HG03108 (cell line): Measurements from ENCODE around the gene SERPINA4.

ENCODE experiments used
- ATAC-seq: cut with Tn5 transposase; IDR thresholded peaks from one replicate; pipeline ENCODE4 v1.9.1; 2021; ENCODE audit warnings: moderate library complexity; ENCODE audit not compliant: unreplicated experiment

The SERPINA4 gene

DNA sequence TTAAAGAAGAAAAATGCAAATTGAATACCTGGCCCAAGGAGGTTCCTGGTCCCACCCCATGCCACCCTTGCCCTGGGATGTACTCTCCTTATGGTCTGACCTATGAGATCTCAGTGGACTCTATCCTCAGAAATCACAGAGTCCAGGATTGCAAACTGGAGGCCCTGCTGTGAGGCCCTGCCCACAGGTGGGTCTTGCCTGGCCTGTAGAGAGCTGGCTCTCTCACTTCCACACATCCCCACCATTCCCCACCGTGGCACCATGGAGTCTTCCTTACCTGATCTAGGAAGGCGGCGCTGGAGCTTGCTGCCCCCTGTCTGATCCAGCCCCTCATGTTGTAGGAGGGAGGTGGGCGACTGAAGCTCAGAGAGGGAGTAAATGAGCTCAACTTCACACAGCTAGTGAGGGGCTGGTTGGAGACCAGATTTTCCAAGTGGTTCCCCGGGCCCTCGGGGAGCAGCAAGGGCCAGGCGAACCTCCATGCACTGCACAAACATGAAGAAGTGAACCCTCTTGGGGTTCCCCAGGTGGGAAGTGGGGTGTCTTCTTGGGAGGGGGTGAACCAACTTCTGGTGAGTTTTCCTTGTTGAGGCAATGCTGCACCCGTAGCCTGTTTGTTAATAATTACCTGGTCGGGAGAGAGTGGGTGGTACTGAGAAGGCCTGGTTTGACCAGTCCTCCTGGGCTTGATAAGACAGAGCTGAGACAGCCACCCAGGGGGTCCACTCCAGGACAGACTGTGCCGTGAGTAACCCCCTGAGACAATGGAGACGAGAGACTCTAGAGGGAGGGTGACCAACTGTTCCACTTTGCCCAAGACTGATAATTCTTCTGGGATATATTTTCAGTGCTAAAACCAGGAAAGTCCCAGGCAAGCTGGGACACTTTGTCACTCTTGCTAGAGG lies at the start of gene SERPINA4:
TSS of gene SERPINA4 (plus strand) at position 692 of the 905 bp plus-strand sequence. CDS start 2,041 bp downstream, outside the sequence.
- ATAC-seq: no peak

DNA sequence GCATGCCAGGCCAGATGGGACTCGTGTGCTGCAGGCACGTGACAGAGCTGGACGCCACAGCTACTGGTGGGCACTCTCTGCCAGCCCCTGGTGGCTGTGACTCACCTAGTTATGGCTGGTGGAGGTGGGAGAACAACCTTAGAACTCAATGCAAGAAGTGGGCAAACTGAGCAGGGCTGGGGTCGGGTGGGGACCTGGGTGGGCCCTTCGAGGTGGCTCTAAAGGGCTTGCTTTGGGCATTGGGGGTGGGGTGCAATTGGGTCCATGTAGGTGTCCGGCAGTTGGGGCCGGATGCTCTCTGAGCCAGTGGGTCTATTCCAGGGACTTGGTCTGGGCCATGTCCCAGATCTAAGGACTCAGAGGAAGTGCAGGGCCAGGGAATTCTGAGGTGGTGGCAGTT lies 46.9 kb upstream of the SERPINA4 start:
- no peak for ATAC-seq

- ATAC-seq: no peak
These were observed 45.8 kb upstream of the SERPINA4 start for GRCh38 chr14:94515426-94515825.

- no peak for ATAC-seq
These were observed 45.4 kb upstream of the SERPINA4 start for GRCh38 chr14:94515856-94516255.

DNA sequence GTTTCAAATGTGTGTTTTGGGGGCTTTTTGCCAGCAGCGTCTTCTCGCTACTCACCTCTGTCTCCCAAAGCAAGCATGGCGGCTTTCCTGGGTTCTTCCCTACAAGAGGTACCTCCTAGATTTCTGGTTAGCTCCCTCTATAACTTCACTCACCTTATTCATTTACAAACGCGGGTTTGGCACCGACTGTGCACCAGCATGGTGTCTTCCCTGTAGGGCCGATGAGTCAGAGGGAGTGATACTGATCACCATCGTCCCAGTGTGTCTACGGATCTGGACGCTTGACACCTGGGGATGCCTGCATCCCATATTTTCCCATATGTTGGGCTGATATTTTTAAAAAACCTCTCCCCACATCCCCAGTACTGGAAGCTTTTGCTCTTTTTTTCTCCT lies 44.0 kb upstream of the SERPINA4 start:
- ATAC-seq: no peak

DNA sequence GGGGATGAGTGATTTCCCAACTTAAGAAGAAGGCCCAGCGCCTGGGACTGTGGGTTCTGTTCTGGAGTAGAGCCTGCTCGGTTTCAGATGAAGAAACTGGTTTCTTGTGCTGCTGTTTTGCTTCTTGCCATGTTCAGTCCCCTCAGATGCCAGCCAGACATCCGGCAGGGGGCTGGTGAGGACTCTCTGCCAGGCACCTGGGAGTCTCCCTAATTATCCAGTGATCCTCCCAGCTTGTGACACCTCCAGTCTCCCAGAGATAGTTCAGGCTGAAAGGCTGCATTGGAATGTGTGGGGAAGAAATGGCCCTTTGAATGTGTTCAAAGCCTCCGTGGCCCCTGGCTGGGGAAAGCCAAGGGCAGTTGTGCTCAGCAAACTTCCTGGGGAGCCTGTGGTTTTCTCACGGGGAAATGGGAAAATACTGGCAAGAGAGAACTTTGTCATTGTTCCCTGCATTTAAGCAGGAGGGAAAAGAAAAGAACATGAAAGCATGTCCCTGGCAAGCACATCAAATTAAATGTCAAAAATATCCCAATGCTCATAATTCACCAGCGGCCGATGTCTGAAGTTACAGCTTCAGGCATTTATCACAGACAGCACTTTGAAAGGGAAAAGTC lies 43.5 kb upstream of the SERPINA4 start:
- ATAC-seq: no peak

DNA sequence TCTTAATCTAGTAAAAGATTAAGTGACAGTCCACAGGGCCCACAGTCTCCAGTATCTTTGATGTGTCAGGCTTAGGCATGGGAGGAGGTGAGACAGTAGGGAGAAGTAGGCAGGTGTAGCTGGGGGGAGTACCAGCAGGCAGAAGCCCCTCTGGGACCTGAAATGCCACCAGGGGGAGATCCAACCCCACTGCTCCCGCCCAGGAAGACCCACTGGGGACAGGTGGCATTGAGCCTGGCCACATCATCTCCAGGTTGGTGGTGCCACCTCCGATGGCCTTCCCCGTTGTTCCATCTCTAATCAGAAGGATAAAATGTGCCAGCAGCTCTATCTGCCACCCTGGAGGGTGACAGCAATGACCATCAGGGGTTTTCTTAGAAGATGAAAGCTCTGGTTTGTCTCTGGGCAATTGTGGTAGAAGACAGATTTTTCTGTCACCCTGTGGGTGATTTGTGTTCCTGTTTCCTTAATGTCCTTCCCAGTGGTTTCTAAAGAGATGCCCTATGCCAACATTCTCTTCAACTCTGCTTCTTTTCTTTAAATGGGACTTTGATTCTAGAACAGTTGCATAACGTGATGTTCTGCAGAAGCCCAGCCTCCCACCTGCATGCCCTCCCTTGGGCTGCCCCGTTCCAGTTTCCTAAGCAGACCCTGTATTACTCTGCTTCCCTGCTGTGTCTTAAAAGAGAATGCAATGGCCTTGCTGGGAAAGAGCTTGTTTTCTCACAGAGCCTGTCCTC lies 39.7 kb upstream of the SERPINA4 start:
- ATAC-seq: no peak

GRCh38 chr14:94522115-94522724 lies 39.0 kb upstream of the SERPINA4 start:
- ATAC-seq: no peak

GRCh38 chr14:94523265-94523664 lies 38.0 kb upstream of the SERPINA4 start:
- ATAC-seq: no peak

DNA sequence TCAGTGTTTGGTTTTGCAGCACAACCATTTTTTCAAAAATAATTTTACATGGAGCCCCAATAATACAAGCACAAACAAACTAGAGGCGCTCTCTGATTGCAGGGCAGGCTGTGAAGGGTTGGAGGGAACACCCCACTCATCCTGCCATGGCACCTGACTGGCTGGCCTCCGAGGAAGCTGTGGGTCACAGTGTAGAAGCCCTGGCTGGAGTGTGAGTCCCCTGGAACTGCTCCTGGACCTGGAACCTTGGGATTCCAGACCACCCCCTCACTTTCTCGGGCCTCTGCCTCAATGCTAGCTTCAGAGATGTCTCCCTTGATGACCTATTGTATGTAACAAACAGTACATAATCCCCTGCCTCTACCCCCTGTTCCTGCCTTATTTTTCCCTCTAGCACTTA lies 37.1 kb upstream of the SERPINA4 start:
- no peak for ATAC-seq

DNA sequence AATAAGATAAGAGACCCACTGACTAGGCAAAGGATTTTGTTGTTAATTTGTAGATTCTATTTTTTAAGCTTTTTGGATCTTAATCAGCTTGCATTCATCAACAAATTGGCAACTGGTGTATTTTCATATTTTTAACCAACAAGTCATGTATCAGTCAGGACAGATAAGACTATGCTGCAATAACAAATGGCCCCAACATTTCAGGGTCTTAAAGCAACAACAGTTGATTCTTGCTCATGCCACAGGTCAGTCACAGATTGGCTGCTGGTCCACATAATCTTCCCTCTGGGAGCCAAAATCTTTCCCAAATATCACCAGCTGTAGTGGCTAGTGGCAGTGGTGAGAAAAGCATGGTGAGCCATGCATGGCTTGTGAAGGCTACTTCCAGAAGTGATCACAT lies 30.1 kb upstream of the SERPINA4 start:
- no peak for ATAC-seq

- no peak for ATAC-seq
These were observed 28.8 kb upstream of the SERPINA4 start for GRCh38 chr14:94532447-94532846.

- ATAC-seq: no peak
These were observed 25.7 kb upstream of the SERPINA4 start for GRCh38 chr14:94535506-94535905.

- ATAC-seq: no peak
These were observed 24.4 kb upstream of the SERPINA4 start for GRCh38 chr14:94536836-94537235.

DNA sequence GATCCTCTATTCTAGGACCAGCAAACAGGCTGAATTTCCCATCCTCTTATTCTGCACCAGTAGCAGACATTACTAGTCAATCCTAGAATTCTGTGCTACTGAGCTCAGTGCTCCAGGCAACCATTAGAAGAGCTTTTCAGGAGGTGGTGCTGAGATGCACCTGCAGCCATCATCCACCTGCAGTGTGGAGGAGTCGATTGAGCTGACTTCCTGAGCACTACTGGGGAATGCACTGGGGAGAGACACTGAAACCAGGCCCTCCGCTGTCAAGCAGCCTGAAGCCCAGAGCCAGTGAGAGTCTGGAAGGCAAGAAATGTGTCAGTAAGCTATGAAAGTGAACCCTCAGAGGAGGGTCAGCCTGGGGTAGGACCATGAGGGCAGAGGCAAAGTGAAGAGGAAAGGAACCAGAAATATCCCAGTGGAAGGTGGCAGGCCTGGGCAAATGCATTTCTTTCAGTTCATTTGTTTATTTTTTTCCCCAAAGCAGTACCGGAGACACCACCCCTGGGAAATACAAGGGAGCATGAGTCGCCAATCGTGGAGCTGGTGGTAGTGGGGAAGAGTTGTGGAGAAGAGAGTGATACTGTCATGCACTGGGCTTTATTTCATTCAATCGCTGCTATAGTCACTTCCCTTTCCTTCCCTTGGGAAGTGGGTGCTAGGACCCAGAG lies 23.0 kb upstream of the SERPINA4 start:
- no peak for ATAC-seq

DNA sequence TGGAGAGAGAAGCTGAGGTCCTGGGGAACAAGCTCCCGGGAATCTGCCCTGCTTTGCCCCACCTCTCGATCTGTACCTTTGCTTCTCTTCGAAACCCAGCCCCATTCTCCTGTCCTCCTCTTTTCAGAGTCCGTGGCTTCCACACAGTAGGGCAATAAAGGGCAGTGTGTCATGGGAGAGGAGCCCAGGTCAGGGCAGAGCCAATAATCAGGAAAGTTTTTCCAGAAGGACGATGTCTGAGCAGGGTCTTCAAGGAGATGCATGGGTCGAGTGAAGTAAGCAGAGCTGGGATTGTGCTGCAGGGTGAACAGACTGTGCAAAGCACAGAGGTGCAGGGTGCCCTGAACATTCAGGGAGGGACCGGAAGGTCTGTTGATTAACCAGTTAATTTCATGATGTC lies 22.1 kb upstream of the SERPINA4 start:
- no peak for ATAC-seq

- no peak for ATAC-seq
These were observed 21.0 kb upstream of the SERPINA4 start for GRCh38 chr14:94540031-94540794.

- ATAC-seq: no peak
These were observed 19.8 kb upstream of the SERPINA4 start for GRCh38 chr14:94541234-94541975.

- no peak for ATAC-seq
These were observed 19.0 kb upstream of the SERPINA4 start for GRCh38 chr14:94542111-94542810.
